HG03439 (cell line): ENCODE data around the gene COMMD7.

Source experiments
- ATAC-seq: cut with Tn5 transposase; IDR thresholded peaks from one replicate; pipeline ENCODE4 v1.9.1; 2021; ENCODE audit warnings: mild to moderate bottlenecking, moderate library complexity; ENCODE audit not compliant: unreplicated experiment

Gene COMMD7

DNA sequence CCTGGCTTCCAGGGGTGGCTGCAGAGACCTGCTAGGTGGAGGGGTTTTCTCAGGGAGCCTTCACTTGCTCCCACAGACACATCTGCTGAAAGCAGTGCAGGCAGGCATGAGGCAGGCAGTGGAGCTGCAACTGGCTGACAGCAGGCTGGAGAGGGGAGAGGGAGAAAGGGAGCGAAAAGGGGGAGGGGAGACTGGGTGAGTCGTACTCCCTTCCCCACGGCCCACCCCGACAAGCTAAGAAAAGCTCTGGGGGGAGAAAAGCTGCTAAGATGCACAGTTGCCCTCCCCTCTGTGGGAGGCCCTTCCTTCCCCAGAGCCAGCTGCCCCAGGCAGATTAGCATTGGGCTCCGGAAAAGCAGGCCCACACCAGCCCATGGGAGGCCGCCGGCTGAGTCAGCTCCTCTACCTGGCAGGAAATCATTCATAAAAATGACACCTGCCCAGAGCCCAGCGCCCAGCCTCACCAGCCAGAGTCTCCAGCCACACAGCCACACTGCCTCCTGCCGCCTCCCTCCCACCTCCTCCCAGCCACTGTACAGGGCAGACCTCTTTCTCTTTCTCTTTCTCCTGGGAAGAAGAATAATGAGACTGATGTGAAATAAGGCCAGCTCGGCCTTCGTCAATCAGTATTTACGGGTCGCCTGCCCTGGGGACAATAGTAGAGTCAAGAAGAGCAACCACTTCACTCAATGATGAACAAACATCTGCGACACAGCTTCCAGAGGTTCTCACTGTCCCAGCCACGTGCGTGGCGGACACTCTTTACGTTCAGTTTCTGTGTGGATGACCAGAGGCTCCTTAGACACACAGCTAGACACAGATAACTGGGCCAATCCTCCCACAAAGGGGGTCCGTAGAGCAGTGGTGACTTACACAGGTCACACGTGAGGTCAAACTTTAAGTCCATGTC, 61.8 kb downstream of the COMMD7 start:
- ATAC-seq, result no peak

DNA sequence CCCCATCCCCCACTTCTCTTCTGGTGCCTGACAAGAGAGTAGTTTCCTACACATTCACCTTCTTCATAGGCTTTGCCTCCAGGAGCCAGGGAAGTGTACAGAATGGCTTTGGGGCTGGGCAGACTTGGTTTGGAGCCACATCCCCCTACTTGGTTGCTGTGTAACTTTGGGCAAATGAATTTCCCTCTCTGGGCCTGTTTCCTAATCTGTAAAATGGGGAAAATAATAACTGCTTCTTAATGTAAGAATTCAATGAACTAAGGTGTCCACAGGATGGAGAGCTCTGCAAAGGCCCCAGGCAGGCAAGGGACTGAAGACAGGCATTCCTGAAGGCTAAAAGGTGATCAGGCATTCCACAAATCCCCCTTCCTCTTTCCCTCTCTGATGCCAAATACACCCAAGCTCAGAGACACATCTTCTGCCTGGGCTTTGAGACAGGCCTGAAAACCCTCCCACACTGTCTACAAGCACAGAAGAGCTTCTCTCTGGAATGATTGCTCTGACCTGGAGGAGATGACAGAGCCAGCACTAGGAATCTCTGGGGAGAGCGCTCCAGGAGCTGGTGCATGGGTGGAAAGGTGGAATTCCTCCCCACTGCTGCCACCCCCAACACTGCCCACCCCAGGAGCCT, 62.6 kb downstream of the COMMD7 start:
- ATAC-seq, result no peak

DNA sequence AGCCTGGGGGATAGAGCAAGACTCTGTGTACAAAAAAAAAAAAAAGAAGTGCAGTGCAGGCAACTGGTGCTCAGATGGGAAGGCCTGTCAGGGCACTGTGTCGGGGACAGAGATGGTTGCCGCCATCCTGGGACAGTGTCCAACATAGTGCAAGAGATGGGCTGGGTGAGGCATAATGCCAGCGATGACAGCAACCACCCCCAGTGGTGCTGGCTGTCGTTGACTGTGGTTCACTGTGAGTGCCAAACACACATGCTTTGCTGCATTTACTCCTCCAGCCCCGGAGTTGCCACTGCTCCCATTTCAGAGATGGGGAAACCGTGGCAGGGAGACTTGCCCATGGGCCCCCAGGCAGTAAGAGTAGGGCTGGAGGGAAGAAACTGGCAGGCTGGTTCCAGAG, 64.3 kb downstream of the COMMD7 start:
- ATAC-seq, result no peak

DNA sequence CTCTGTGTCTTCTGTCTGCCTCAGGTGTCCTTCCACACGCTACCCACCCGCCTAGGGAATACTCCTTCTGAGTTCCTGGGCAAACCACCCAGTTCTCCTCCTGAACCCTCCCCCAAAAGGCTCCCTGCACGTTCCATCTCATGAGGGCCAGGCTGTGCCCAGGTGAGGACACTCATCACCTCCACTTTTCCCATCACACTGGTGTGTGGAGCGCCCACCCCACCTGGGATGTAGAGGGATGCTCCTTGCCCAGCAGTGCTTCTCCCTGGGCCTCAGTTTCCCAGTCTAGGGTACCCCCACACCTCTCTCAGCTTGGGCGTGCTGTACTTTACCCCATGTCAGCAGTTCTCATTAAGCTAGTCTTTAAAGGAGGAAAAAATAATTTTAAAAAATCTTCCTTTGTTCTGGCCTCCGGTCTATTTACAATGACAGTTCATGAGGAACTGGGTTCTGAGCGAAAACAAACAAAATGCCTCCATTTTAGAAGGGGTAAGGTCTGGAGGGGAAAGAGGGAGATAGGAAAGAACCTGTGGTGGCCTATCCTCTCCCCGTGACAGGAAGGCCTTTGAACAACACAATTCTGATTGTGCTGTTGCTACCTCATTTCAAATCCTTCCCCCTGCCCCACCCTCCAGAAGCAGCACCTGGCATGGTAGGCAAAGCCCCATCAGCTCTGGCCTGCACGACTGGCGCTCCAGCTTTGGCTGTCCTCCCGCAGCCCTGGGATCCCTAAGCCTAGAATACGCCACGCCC, 67.9 kb downstream of the COMMD7 start:
- ATAC-seq, result no peak

DNA sequence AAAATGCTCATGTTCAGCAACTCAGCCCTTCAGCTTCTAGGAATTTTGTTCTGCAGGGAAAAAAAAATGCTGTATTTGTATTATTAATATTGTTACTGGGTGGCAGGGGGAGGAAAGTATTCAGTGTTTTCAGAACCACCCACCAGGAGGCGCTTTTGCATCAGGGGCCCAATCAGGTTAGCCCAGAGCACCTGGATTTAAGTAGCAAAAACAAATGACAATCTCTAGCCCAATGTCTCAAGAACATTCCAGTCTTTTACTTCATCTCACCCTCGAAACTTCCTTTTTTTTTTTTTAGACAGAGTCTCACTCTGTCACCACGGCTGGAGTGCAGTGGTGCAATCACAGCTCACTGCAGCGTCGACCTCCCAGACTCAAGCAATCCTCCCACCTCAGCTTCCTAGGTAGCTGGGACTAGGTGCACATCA, 68.9 kb downstream of the COMMD7 start:
- no peak for ATAC-seq

DNA sequence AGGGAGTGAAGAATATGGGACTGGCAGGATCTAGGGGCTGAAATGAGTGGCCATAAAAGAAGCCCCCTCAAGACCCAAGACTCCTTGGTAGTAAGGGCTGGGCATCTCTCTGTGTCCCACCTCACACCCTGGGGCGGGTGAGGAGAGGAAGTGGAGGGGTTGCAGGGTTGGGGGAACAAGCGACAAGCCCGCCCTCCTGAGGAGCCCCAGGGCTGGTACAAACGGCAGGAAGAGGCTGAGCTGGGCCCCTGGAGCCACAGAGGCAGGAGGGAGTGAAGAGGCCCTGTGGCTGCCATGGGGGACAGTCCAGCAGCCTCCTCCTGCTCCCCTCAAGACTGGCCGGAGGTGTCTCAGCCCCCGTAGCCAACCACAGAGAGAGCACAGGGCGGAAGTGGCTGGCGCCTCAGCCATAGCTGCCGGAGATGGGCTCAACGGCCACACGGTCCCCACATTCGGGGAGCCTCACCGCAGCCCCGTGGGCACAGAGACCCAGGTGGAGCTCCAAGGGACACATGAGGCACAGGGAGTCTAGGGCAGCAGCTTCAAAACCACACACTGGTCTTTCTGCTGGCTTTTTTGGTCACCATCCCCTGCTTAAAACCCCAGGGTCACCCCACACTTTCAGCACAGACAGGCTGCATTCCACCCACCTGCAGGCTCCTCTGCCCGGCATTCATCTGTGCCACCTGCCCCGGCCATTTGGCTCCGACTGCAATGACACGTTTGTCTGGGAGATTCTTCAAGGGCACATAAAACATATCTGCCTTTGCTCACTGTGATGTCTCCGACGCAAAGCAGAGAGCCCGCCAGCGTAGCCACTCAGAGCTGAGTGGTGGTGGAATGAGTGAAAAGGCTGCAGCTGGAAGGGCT, 70.0 kb downstream of the COMMD7 start:
- no peak for ATAC-seq

DNA sequence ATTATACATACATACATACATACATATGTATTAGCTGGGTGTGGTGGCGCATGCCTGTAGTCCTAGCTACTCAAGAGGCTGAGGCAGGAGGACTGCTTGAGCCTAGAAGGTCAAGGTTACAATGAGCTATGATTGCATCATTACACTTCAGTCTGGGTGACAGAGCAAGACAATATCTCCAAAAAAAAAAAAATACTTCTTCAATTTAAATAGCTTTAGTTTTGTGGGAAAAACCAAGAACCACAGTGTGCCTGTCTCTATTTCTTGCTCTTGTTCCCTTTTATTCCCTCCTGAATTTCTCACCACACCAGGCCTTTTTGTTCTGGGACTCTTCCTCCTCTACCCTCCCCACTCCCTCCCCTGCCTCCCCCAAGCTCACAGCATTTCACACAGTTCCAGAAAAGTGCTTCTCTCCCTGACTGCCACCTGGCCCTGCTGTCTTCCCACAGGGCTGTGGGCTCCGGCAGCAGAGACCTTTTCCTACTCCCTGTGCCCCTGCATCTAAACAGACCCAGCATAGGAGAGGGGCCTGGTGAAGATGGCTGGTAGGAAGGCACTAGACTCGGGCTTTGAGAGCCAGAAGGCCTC, 70.8 kb downstream of the COMMD7 start:
- ATAC-seq, result no peak

DNA sequence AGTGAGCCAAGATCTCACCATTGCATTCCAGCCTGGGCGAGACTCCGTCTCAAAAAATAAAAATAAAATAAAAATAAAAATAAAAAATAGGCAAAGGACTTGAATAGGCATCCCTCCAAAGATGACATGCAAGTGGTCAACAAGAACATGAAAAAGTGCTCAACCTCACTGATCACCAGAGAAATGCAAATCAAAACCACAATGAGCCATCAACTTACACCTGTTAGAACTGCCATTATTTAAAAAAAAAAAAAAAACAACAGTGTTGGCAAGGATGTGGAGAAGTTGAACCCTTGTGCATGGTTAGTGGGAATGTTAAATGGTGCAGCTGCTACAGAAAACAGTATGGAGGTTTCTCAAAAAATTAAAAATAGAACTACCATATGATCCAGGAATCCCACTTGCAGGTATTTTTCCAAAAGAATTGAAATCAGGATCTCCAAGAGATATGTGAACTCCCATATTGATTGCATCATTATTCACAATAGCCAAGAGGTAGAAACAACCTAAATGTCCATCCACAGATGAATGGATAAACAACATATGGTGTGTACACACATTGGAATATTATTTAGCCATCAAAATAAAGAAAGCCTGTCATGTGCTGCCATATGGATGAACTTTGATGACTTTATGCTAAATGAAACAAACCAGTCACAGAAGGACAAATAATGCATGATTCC, 72.4 kb downstream of the COMMD7 start:
- ATAC-seq, result peak; percentile 47

DNA sequence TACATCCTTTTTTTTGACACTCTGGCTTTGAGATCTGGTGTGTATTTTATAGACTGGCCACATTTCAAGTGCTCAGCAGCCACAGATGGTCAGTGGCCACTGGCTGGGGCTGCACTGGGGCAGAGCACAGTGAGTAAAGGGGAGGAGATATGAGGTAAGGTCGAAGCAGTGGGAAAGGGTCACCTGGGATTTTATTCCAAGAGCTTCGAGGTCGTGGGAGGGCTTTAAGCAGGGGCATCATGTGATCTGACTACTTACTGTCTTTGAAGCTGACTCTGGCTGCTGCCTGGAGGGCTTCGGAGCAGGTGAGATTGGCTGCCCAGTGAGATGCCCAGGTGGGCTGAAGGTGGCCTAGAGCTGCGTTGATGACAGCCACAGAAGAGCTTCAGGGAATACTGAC, 76.2 kb downstream of the COMMD7 start:
- no peak for ATAC-seq

DNA sequence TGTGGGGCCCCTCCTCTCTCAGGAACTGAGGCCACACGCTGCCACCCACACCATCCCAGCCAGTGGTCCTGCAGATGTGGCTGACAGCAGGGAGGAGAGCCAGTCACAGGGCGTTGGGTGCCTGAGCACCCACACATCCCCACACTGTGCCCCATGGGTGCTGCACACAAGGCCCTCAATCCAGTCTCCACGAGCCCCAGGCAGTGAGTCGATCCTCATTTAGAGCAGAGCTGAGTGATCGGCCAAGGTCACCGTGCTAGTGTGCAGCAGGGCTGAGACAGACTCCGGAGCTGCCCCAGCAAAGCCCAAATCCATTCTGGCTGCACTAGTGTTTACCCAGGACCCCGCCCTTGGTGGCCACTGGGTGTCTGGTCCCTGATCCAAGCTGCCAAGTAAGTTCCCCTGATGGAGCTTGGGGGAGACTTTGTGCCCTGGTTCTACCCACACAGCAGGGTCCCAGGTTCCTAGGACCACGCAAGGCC, 78.5 kb downstream of the COMMD7 start:
- ATAC-seq, result no peak

DNA sequence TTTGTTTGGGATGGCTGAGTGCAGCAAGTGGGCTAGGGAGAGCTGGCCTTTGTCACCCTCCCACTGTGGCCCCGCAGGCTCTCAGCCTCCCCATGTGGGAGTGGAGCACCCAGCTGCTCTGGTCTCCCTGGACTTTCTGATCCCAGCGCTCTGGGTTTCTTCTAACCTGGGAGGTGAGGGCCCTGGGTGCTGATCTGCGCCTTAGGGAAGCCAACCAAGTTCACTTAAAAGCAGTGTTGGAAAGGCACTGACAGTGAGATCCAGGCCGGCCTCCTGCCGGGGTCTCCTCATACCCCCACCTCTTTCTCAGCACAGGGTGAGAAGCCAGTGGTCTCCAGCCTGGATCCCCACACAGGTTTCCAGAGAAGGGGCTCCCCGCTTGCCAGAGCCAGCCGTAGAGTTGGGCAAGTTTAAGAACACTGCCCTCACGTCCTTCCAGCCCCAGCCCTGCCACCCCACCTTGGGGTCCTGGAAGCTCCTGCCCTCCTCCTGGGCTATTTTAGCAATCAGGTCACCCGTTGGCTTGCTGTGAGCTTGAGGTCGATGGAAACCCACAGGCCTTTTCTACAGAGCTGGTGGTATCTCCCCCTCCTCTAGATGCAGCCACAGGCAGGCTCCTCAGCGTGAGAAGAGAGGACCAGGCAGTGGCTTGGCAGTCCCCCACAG, 79.1 kb downstream of the COMMD7 start:
- no peak for ATAC-seq

DNA sequence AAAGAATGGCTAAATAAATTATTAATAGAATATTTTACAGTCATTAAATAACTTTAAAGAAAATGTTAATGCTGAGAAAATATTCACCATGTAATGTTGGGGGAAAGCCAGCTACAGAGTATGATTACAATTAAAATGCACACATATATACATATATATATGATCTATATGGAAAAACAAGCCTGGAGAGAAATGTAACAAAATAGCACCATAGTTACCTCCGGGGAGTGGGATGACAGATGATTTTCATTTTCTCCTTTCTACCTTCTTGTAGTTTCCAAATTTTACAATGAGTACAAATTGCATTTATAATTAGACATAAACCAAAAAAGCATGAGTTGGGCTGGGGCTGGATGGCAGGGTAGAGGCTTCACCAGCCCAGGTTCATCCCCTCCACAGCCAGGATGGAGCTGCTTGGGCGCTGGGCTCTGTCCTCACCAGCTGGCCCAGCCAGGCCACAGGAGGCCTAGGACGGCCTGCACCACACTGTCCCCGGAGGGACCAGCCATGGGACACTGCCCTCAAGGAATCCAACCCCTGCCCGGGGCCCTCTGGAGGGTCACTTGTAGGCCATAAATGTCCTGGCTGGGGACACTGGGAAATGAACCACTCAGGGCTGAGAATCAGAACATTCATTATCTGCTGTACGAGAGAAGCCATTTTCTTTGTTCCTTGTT, 79.8 kb downstream of the COMMD7 start:
- ATAC-seq, result no peak

DNA sequence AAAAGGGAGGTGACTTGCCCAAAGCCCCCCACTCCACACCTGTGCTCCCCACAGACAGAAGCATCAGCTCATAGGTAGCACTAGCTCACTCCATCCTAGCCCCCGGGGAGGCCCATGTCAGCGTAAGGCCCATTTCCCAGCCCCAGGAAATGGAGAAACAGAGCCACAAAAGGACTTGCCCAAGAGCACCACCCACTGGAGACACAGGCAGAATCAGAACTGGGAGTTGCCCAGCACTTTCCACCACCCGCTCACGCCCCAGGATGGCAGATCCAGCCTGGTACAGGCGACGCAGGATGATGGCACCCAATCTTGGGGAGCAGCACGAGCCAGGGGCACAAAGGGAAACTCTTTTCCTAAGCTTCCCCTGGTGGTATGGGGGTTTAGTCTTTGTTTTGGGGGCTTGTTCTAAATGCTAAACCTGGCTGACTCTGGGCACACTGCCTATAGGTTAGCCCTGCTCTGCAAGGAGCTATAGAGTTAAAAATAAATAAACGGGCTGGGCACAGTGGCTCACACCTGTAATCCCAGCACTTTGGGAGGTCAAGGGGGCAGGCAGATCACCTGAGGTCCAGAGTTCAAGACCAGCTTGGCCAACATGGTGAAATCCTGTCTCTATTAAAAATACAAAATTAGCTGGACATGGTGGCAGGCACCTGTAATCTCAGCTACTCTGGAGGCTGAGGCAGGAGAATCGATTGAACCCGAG, 81.3 kb downstream of the COMMD7 start:
- no peak for ATAC-seq

DNA sequence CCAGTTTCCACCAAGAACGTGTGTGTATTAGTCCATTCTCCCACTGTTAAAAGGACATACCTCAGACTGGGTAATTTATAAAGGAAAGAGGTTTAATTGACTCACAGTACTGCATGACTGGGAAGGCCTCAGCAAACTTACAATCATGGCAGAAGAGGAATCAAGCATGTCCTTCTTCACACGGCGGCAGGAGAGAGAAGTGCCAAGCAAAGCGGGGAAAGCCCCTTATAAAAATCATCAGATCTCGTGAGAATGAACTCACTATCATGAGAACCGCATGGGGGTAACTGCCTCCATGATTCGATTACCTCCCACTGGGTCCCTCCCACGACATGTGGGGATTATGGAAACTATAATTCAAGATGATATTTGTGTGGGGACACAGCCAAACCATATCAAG, 82.6 kb downstream of the COMMD7 start:
- ATAC-seq, result no peak

DNA sequence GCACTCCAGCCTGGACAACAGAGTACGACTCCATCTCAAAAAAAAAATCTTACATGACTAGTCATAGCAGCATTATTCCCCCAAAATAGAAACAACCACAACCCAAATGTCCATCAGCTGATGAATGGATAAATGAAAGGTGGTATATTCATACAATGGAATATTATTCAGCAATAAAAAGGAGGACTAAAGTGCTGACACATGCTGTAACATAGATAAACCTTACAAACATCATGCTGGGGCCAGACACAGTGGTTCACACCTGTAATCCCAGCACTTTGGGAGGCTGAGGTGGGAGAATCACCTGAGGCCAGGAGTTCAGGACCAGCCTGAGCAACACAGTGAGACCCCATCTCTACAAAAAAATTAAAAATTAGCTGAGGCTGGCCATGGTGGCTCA, 86.4 kb downstream of the COMMD7 start:
- no peak for ATAC-seq

DNA sequence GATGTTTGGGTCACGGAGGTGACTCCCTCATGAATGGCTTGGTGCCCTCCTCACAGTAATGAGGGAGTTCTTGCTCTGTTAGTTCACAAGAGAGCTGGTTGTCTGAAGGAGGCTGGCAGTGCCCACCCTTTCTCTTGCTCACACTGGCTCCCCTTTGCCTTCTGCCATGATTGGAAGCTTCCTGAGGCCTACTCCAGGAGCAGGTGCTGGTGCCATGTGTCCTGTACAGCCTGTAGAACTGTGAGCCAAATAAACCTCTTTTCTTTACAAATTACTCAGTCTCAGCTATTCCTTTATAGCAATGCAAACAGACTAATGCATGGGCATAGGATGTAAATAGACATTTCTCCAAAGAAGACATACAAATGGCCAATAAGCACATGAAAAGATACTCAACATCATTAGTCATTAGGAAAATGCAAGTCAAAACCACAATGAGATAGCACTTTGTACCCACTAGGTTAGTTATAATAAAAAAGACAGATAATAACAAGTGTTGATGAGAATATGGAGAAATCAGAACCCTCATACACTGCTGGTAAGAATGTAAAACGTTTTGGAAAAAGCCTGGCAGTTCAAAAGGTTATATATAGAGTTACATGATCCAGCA, 87.3 kb downstream of the COMMD7 start:
- ATAC-seq, result no peak

DNA sequence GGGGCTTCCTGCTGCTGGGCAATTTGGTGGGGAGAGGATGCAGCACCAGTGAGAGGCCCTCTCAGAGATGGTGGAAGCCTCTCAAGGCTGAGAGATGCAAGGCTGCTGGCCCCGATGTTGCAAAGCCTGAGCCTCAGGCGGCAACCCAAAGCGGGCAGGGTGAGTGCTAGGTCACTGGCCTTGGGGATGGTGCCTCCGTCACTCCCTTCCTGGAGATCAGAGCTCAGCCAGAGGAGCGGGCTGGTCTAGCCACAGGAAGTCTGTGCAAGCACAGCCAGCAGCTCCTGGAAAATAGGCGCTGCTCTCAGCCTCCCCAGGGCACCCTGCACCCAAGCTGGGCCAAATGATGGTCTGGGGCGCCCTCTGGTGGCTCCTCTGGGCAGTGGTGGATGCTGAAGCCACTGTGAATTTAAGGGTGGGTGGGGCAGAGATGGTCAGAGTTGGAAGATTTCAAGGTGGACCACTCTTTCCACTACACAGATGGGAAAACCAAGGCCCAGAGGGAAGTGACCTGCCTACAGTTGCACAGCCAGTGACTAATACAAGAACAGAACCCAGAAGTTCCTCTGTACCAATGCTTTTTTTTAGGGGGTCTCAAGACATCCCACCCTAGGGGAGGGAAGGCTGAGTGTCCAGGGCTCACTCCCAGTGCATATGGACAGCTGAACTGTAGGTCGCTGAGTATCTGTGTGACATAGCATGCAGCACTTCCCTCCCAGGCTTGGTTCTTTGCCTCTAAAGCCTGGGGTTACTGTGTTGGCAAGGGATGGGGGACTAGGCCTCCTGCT, 90.3 kb downstream of the COMMD7 start:
- peak; percentile 75 for ATAC-seq
